Measurements from ENCODE around the gene P4HA1. TPM values are rescaled to one million over a fixed set of nuclear protein-coding genes. Genes with fewer than 3 reads are reported as not detected.

Gene P4HA1
- total RNA-seq, 1 experiment from 2014 or later: 34.4 TPM

- DNase-seq (ENCODE audit: low spot score) (peak; percentile 28), ATAC-seq (no peak)
Observed at GRCh38 chr10:73095481-73096021, 1.1 kb downstream of the P4HA1 start.

GRCh38 chr10:73094986-73095480 lies 1.6 kb downstream of the P4HA1 start:
- Mint-ChIP-seq H3K4me3 (peak overlapping the region; percentile 88), H3K36me3 (no peaks in the 10 kb centered on the region), H3K9me3 (no peaks in the 10 kb centered on the region), H3K27ac (no peak overlapping the region), H3K4me1 (peaks cover 18% of the 10 kb centered on the region), H3K27me3 (ENCODE audit: low read depth) (no peaks in the 10 kb centered on the region)
- ATAC-seq (no peak), DNase-seq (ENCODE audit: low spot score) (no peak)
- ChIA-PET CTCF (interaction anchor here (0.6 to 2.6 kb wide), 5 partner anchors 13 to 392 kb away, joined by 3 to 19 read pairs (median 3); partner anchors contain the start of gene NUDT13), POLR2A (interaction anchor here (0.7 to 1.3 kb wide), 2 partner anchors 74 to 1804 kb away, joined by 3 to 5 read pairs; no protein-coding TSS in a partner anchor)
- TF ChIP-seq E2F4 (CRISPR knock-in tag; IDR thresholded peaks at IDR 0.05; ENCODE audit: borderline replicate concordance, low read depth) (no peak), ZNF423 (CRISPR knock-in tag; IDR thresholded peaks at IDR 0.05) (no peak), CREM (CRISPR knock-in tag; IDR thresholded peaks at IDR 0.05) (no peak), NFATC4 (CRISPR knock-in tag; IDR thresholded peaks at IDR 0.05) (no peak), AR (CRISPR knock-in tag; IDR thresholded peaks at IDR 0.05) (no peak), E2F1 (CRISPR knock-in tag; IDR thresholded peaks at IDR 0.05) (no peak), ZBTB21 (CRISPR knock-in tag; IDR thresholded peaks at IDR 0.05; ENCODE audit: borderline replicate concordance) (no peak), ZNF416 (CRISPR knock-in tag; IDR thresholded peaks at IDR 0.05) (no peak), ELF4 (CRISPR knock-in tag; IDR thresholded peaks at IDR 0.05; ENCODE audit: low read depth) (no peak), ZNF512 (CRISPR knock-in tag; IDR thresholded peaks at IDR 0.05; ENCODE audit: borderline replicate concordance) (no peak), ESRRA (CRISPR knock-in tag; IDR thresholded peaks at IDR 0.05; ENCODE audit: borderline replicate concordance) (no peak), SP1 (CRISPR knock-in tag; conservative IDR thresholded peaks at IDR 0.05) (no peak), NR2C2 (CRISPR knock-in tag; IDR thresholded peaks at IDR 0.05) (no peak), NR1H2 (CRISPR knock-in tag; IDR thresholded peaks at IDR 0.05) (no peak), GTF2I (CRISPR knock-in tag; conservative IDR thresholded peaks at IDR 0.05) (no peak), JUN (CRISPR knock-in tag; IDR thresholded peaks at IDR 0.05) (no peak)

More at GRCh38 chr10:73095481-73096021, 1.1 kb downstream of the P4HA1 start:
- H3K9me3 Mint-ChIP-seq: no peaks in the 10 kb centered on the region
- POLR2A ChIA-PET: interaction anchor here (0.6 to 1.3 kb wide), 7 partner anchors 28 to 1804 kb away, joined by 3 to 5 read pairs (median 3); partner anchors contain the start of gene DNAJC9
- TF ChIP-seq SMAD4 (CRISPR knock-in tag; IDR thresholded peaks at IDR 0.05) (no peak), USF2 (CRISPR knock-in tag; IDR thresholded peaks at IDR 0.05) (no peak), ZNF121 (CRISPR knock-in tag; IDR thresholded peaks at IDR 0.05) (no peak), NFYB (CRISPR knock-in tag; conservative IDR thresholded peaks at IDR 0.05; ENCODE audit: low read depth) (no peak), E2F4 (CRISPR knock-in tag; IDR thresholded peaks at IDR 0.05; ENCODE audit: borderline replicate concordance, low read depth) (no peak), NR3C1 (CRISPR knock-in tag; conservative IDR thresholded peaks at IDR 0.05; ENCODE audit: low read depth) (no peak), MAX (CRISPR knock-in tag; IDR thresholded peaks at IDR 0.05) (no peak), ATF1 (CRISPR knock-in tag; IDR thresholded peaks at IDR 0.05) (no peak)
- H3K4me1 Mint-ChIP-seq: peaks cover 18% of the 10 kb centered on the region
- H3K4me3 Mint-ChIP-seq: peak overlapping the region; percentile 88
- no peaks in the 10 kb centered on the region for H3K36me3 Mint-ChIP-seq
- H3K27ac Mint-ChIP-seq: peak overlapping the region; percentile 95
- CTCF ChIA-PET: interaction anchor here (0.5 to 2.6 kb wide), 12 partner anchors 14 to 953 kb away, joined by 3 to 19 read pairs (median 4); partner anchors contain the start of genes DNAJC9, MICU1 and NUDT13
- no peaks in the 10 kb centered on the region for H3K27me3 Mint-ChIP-seq (ENCODE audit: low read depth)

Data from WTC11 (cell line).